ENCODE results near the gene BTNL3.
A peak's percentile ranks its signal among the peaks of the same experiment; 100 is the strongest.
"Not testable (repeated sequence)": the region's sequence is repeated elsewhere in the genome, so short reads cannot be mapped to it uniquely, and the experiment has no call there.

Gene BTNL3

GRCh38 chr5:181042036-181042713, 53.5 kb downstream of the BTNL3 start:
- TF ChIP-seq, protein P1, sequence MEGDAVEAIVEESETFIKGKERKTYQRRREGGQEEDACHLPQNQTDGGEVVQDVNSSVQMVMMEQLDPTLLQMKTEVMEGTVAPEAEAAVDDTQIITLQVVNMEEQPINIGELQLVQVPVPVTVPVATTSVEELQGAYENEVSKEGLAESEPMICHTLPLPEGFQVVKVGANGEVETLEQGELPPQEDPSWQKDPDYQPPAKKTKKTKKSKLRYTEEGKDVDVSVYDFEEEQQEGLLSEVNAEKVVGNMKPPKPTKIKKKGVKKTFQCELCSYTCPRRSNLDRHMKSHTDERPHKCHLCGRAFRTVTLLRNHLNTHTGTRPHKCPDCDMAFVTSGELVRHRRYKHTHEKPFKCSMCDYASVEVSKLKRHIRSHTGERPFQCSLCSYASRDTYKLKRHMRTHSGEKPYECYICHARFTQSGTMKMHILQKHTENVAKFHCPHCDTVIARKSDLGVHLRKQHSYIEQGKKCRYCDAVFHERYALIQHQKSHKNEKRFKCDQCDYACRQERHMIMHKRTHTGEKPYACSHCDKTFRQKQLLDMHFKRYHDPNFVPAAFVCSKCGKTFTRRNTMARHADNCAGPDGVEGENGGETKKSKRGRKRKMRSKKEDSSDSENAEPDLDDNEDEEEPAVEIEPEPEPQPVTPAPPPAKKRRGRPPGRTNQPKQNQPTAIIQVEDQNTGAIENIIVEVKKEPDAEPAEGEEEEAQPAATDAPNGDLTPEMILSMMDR (IDR thresholded peaks at IDR 0.05; ENCODE audit: low read depth, low read length): no peak
- DNase-seq (ENCODE audit: low read depth in 2 of 2): no peak
- no peak overlapping the region for H3K4me3 ChIP-seq (replicated peaks in 1 of 2; ENCODE audit: low read depth in 2 of 2, low read length in 2 of 2)

GRCh38 chr5:181042722-181043121, 54.1 kb downstream of the BTNL3 start:
- no peak overlapping the region for H3K4me3 ChIP-seq (replicated peaks in 1 of 2; ENCODE audit: low read depth in 2 of 2, low read length in 2 of 2)
- TF ChIP-seq, protein P1 (IDR thresholded peaks at IDR 0.05; ENCODE audit: low read depth, low read length): no peak
- no peak for DNase-seq (ENCODE audit: low read depth in 2 of 2)

DNA sequence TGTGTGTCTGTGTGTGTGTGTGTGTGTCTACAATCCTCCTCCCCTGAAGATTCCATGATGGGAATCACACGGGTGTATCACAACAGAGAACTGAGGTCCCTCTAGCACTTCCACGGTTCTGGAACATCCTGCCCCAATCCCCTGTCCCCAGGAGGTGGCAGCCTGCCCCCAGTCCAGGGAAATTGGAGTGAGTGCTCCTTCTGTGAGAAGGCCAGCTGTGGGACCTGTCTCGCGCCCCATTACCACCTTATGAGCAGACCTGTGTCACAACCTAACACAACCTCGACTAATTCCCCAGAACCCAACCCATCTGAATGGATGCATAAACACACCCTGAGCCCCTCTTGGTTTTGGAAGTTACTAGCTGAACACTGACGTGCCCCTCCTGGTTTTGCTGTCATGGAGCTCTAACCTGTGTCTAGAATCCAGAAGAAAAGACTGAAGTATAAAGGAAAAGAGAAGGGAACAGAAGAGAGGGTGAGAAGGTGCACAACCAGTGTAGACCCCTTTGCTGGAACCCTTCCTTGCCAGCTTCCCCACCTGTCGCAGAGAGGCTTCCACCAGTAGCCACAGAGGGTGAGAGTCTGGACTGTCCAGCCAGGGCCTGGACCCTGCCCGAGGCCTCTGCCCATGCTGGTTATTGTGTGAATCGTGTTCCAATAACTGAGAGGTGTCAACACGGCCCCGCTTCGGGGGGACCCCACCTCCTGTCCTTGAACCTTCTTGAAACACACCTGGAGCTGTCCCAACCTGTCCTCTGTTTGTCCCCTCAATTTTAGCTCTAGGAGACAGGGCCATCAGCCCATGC, 54.8 kb downstream of the BTNL3 start:
- TF ChIP-seq, protein P1 (IDR thresholded peaks at IDR 0.05; ENCODE audit: low read depth, low read length): peak; percentile 11
- DNase-seq (ENCODE audit: low read depth in 2 of 2): no peak
- no peak overlapping the region for H3K4me3 ChIP-seq (replicated peaks in 1 of 2; ENCODE audit: low read depth in 2 of 2, low read length in 2 of 2)

DNA sequence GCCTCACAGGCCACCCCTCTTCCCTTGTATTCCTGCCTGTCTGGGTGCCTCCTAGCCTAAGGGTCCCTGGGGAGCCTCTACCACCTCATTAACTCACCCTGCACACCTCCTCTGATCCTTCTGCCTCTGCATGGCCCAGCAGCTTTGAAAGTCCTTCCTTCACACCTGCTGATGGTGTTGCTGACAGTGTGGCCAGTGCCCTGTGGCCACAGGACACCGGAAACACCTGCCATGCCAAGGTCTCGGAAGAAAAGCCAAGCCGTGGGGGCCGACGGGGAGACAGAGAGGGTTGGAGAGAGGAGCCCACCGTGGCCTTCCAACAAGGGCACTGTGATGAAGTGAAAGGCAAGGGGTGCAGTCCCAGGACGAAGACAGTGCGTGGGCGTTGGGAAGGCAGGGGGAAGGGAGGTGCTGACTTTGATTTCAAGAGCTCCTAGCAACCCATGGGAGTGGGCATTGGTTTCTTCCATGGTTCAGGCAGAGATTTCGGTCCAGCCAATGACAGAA, 55.5 kb downstream of the BTNL3 start:
- H3K4me3 ChIP-seq (replicated peaks in 1 of 2; ENCODE audit: low read depth in 2 of 2, low read length in 2 of 2): no peak overlapping the region
- no peak for DNase-seq (ENCODE audit: low read depth in 2 of 2)
- TF ChIP-seq, protein P1 (IDR thresholded peaks at IDR 0.05; ENCODE audit: low read depth, low read length): no peak

DNA sequence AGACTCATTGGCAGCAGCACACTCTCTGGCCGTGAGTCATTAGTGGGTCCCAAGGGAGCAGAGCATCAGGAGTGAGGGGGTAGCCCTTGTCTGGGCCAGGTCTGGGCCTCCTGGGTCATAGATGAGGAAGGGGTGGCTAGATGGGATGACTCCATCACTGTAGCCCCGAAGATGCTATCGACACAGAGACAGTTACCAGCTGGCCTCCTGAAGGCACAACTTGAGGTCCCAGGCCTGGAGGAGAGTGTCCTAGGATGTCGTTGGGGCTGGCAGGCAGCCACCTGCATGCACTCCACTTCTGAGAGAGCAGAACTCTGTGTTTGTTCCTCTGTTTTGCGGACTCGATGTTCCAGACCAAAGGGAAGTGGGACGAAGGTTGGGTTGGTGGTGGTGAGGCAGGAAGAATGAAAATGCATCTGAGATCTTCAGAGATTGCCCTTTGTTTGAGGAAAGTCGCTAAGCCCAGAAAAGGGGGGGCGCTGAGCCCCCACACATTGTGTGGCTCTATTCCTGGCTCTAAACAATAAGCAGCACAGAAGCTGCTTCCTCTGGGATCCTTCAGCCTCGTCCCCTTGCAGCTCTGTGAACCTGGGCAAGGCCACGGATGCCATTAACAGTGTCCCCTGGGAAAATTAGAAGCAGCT, 56.1 kb downstream of the BTNL3 start:
- TF ChIP-seq, protein P1 (IDR thresholded peaks at IDR 0.05; ENCODE audit: low read depth, low read length): no peak
- H3K4me3 ChIP-seq (replicated peaks in 1 of 2; ENCODE audit: low read depth in 2 of 2, low read length in 2 of 2): no peak overlapping the region
- DNase-seq (ENCODE audit: low read depth in 2 of 2): peak in 1 of 2 donors; percentile 49

GRCh38 chr5:181045316-181045715, 56.7 kb downstream of the BTNL3 start:
- TF ChIP-seq, protein P1 (IDR thresholded peaks at IDR 0.05; ENCODE audit: low read depth, low read length): no peak
- DNase-seq (ENCODE audit: low read depth in 2 of 2): no peak
- H3K4me3 ChIP-seq (replicated peaks in 1 of 2; ENCODE audit: low read depth in 2 of 2, low read length in 2 of 2): no peak overlapping the region

GRCh38 chr5:181045857-181046256, 57.2 kb downstream of the BTNL3 start:
- H3K4me3 ChIP-seq (replicated peaks in 1 of 2; ENCODE audit: low read depth in 2 of 2, low read length in 2 of 2); DNase-seq (ENCODE audit: low read depth in 2 of 2): not testable (repeated sequence)

Data from cardiac fibroblast (primary cell).